ENCODE data around the gene MRC1. TPM values are rescaled to one million over a fixed set of nuclear protein-coding genes. Genes with fewer than 3 reads are reported as not detected.

Gene MRC1
- total RNA-seq, 2 experiments from 2014 or later = 0.08 TPM

- no peak overlapping the region for H3K27ac Mint-ChIP-seq
Observed at GRCh38 chr10:17831896-17832295, 22.7 kb downstream of the MRC1 start.

DNA sequence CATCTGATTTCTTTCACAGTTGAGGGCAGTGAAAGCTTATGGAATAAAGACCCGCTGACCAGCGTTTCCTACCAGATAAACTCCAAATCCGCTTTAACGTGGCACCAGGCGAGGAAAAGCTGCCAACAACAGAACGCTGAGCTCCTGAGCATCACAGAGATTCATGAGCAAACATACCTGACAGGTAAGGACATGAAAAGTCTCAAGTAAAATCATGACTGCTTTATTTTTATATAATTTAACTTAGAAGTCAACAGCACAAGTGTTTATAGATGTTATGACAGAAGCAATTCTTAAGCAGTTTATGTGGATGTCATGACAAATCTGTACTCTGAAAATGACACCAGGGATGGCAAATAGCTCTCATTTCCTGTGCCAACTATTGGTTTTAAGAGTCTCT is 24.5 kb downstream of the MRC1 start:
- Histone ChIP-seq H3K4me3 (ENCODE audit: low read length) (no peak overlapping the region), H3K36me3 (ENCODE audit: insufficient read depth, low read length) (no peaks in the 10 kb centered on the region), H3K27me3 (ENCODE audit: control insufficient read depth in 1 of 2, insufficient read depth in 2 of 2, low read length in 2 of 2) (peaks cover 0 to 9% of the 10 kb centered on the region in 2 experiments), H3K4me1 (ENCODE audit: insufficient read depth, low read length) (no peaks in the 10 kb centered on the region), H3K27ac (ENCODE audit: low read depth in 1 of 2, low read length in 2 of 2) (no peak overlapping the region), H3K9me3 (ENCODE audit: control insufficient read depth in 1 of 2, insufficient read depth in 1 of 2, low read length in 2 of 2) (no peaks in the 10 kb centered on the region)
- intact Hi-C loops (cut with DNase I, micrococcal nuclease) = no loop called here
- no peak for ATAC-seq (ENCODE audit: poor library complexity)
- Mint-ChIP-seq H3K36me3 (ENCODE audit: low read depth) (no peaks in the 10 kb centered on the region), H3K9me3 (no peaks in the 10 kb centered on the region), H3K4me1 (ENCODE audit: low read depth) (peaks cover 5% of the 10 kb centered on the region), H3K27me3 (peaks cover 25% of the 10 kb centered on the region), H3K4me3 (no peak overlapping the region), H3K27ac (no peak overlapping the region)
- CTCF ChIA-PET = no interaction called here
- no peak for DNase-seq
- POLR2A ChIA-PET = no interaction called here
- TF ChIP-seq, protein P1, sequence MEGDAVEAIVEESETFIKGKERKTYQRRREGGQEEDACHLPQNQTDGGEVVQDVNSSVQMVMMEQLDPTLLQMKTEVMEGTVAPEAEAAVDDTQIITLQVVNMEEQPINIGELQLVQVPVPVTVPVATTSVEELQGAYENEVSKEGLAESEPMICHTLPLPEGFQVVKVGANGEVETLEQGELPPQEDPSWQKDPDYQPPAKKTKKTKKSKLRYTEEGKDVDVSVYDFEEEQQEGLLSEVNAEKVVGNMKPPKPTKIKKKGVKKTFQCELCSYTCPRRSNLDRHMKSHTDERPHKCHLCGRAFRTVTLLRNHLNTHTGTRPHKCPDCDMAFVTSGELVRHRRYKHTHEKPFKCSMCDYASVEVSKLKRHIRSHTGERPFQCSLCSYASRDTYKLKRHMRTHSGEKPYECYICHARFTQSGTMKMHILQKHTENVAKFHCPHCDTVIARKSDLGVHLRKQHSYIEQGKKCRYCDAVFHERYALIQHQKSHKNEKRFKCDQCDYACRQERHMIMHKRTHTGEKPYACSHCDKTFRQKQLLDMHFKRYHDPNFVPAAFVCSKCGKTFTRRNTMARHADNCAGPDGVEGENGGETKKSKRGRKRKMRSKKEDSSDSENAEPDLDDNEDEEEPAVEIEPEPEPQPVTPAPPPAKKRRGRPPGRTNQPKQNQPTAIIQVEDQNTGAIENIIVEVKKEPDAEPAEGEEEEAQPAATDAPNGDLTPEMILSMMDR (IDR thresholded peaks at IDR 0.05) = no peak

More at GRCh38 chr10:17831896-17832295, 22.7 kb downstream of the MRC1 start:
- Mint-ChIP-seq H3K36me3 (ENCODE audit: low read depth) (no peaks in the 10 kb centered on the region), H3K27me3 (peaks cover 14% of the 10 kb centered on the region), H3K9me3 (no peaks in the 10 kb centered on the region), H3K4me1 (ENCODE audit: low read depth) (no peaks in the 10 kb centered on the region), H3K4me3 (no peak overlapping the region)
- ChIA-PET CTCF (no interaction called here), POLR2A (no interaction called here)
- DNase-seq = no peak
- Histone ChIP-seq H3K9me3 (ENCODE audit: control insufficient read depth in 1 of 2, insufficient read depth in 1 of 2, low read length in 2 of 2) (peaks cover 0 to 4% of the 10 kb centered on the region in 2 experiments), H3K4me3 (ENCODE audit: low read length) (no peak overlapping the region), H3K27me3 (ENCODE audit: control insufficient read depth in 1 of 2, insufficient read depth in 2 of 2, low read length in 2 of 2) (peaks cover 0 to 9% of the 10 kb centered on the region in 2 experiments), H3K27ac (ENCODE audit: low read depth in 1 of 2, low read length in 2 of 2) (no peak overlapping the region), H3K4me1 (ENCODE audit: insufficient read depth, low read length) (no peaks in the 10 kb centered on the region), H3K36me3 (ENCODE audit: insufficient read depth, low read length) (no peaks in the 10 kb centered on the region)
- TF ChIP-seq, protein P1 (IDR thresholded peaks at IDR 0.05) = no peak
- intact Hi-C loops (cut with DNase I, micrococcal nuclease) = no loop called here
- ATAC-seq (ENCODE audit: poor library complexity) = no peak

DNA sequence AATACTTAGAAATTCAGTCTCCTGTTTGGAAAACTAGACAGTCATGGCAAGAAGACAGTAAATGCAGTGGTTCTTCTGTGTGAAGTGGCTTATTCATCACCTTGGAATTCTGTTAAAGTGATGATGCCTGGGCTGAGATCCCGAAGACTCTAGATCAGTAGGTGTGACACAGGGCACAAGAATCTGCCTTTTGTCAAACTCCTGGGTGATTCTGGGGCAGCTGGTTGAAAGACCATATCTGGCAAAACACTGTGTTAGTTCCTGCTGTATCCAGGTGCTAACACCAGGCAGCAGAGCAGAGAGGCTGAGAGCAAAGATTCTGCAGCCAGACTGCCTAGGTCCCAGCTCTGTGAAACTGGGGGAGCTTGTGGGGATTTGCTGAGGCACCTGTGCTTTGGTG is 26.5 kb downstream of the MRC1 start:
- no peaks in the 10 kb centered on the region for H3K9me3 ChIP-seq (ENCODE audit: control insufficient read depth in 1 of 2, insufficient read depth in 1 of 2, low read length in 2 of 2)
- no peak overlapping the region for H3K27ac ChIP-seq (ENCODE audit: low read depth in 1 of 2, low read length in 2 of 2)
- ChIA-PET POLR2A (no interaction called here), CTCF (interaction anchor here (0.5 kb wide), 1 partner anchor 93 kb away, joined by 3 read pairs; no protein-coding TSS in a partner anchor)
- H3K4me1 ChIP-seq (ENCODE audit: insufficient read depth, low read length) = no peaks in the 10 kb centered on the region
- DNase-seq (no peak), ATAC-seq (ENCODE audit: poor library complexity) (no peak)
- Mint-ChIP-seq H3K9me3 (no peaks in the 10 kb centered on the region), H3K36me3 (ENCODE audit: low read depth) (no peaks in the 10 kb centered on the region), H3K27ac (no peak overlapping the region), H3K4me3 (no peak overlapping the region), H3K4me1 (ENCODE audit: low read depth) (peaks cover 5% of the 10 kb centered on the region), H3K27me3 (peaks cover 25% of the 10 kb centered on the region)
- intact Hi-C loops (cut with DNase I, micrococcal nuclease) = no loop called here
- H3K4me3 ChIP-seq (ENCODE audit: low read length) = no peak overlapping the region
- peaks cover 0 to 9% of the 10 kb centered on the region in 2 experiments for H3K27me3 ChIP-seq (ENCODE audit: control insufficient read depth in 1 of 2, insufficient read depth in 2 of 2, low read length in 2 of 2)
- TF ChIP-seq, protein P1 (IDR thresholded peaks at IDR 0.05) = no peak
- no peaks in the 10 kb centered on the region for H3K36me3 ChIP-seq (ENCODE audit: insufficient read depth, low read length)

Data from CD4-positive, alpha-beta T cell (primary cell).